Measurements from ENCODE around the gene TMEM25. TPM values are rescaled to one million over a fixed set of nuclear protein-coding genes. Genes with fewer than 3 reads are reported as not detected.
A peak's percentile ranks its signal among the peaks of the same experiment; 100 is the strongest.
"Not testable (repeated sequence)": the region's sequence is repeated elsewhere in the genome, so short reads cannot be mapped to it uniquely, and the experiment has no call there.

TMEM25 gene
- polyA plus RNA-seq, 4 donors, result 19.1 to 28.9 (median 27.7) TPM

- no peak for DNase-seq (ENCODE audit: low read depth in 4 of 4, low spot score in 3 of 4)
These were observed 649 bp downstream of the TMEM25 start for GRCh38 chr11:118531597-118532084.

- no peak for DNase-seq (ENCODE audit: low read depth in 4 of 4, low spot score in 3 of 4)
These were observed 1.1 kb downstream of the TMEM25 start for GRCh38 chr11:118532091-118532490.

GRCh38 chr11:118532852-118533768, 2.1 kb downstream of the TMEM25 start:
- DNase-seq (ENCODE audit: low read depth in 4 of 4, low spot score in 3 of 4), result no peak

GRCh38 chr11:118533769-118534729, 3.1 kb downstream of the TMEM25 start:
- DNase-seq (ENCODE audit: low read depth in 4 of 4, low spot score in 3 of 4), result no peak

- DNase-seq (ENCODE audit: low read depth in 4 of 4, low spot score in 3 of 4), result no peak
These were observed 4.3 kb downstream of the TMEM25 start for GRCh38 chr11:118535261-118535660.

GRCh38 chr11:118536726-118537125, 5.7 kb downstream of the TMEM25 start:
- DNase-seq (ENCODE audit: low read depth in 4 of 4, low spot score in 3 of 4), result no peak

GRCh38 chr11:118537409-118537980, 6.5 kb downstream of the TMEM25 start:
- no peak for DNase-seq (ENCODE audit: low read depth in 4 of 4, low spot score in 3 of 4)

- DNase-seq (ENCODE audit: low read depth in 4 of 4, low spot score in 3 of 4), result no peak
These were observed 13.1 kb downstream of the TMEM25 start for GRCh38 chr11:118544010-118544646.

GRCh38 chr11:118544647-118545010, 13.6 kb downstream of the TMEM25 start:
- no peak for DNase-seq (ENCODE audit: low read depth in 4 of 4, low spot score in 3 of 4)

- no peak for DNase-seq (ENCODE audit: low read depth in 4 of 4, low spot score in 3 of 4)
These were observed 14.5 kb downstream of the TMEM25 start for GRCh38 chr11:118545533-118545932.

GRCh38 chr11:118547132-118547531, 16.1 kb downstream of the TMEM25 start:
- no peak for DNase-seq (ENCODE audit: low read depth in 4 of 4, low spot score in 3 of 4)

GRCh38 chr11:118552341-118552740, 21.3 kb downstream of the TMEM25 start:
- no peak for DNase-seq (ENCODE audit: low read depth in 4 of 4, low spot score in 3 of 4)

GRCh38 chr11:118560806-118561205, 29.8 kb downstream of the TMEM25 start:
- no peak for DNase-seq (ENCODE audit: low read depth in 4 of 4, low spot score in 3 of 4)

- no peak for DNase-seq (ENCODE audit: low read depth in 4 of 4, low spot score in 3 of 4)
These were observed 34.1 kb downstream of the TMEM25 start for GRCh38 chr11:118565051-118565450.

GRCh38 chr11:118569670-118570069, 38.7 kb downstream of the TMEM25 start:
- DNase-seq (ENCODE audit: low read depth in 4 of 4, low spot score in 3 of 4), result no peak

GRCh38 chr11:118570787-118571186, 39.8 kb downstream of the TMEM25 start:
- no peak for DNase-seq (ENCODE audit: low read depth in 4 of 4, low spot score in 3 of 4)

GRCh38 chr11:118571701-118572060, 40.7 kb downstream of the TMEM25 start:
- not testable (repeated sequence) for DNase-seq (ENCODE audit: low read depth in 4 of 4, low spot score in 3 of 4)

- peak; percentile 67 to 72 (median 68) for DNase-seq (ENCODE audit: low read depth in 4 of 4, low spot score in 3 of 4)
These were observed 41.3 kb downstream of the TMEM25 start, which contains the start of gene ARCN1 for GRCh38 chr11:118572061-118572980. Gene ARCN1 (plus strand): TSS chr11:118572409. CDS start chr11:118572548, 139 bp downstream.

- DNase-seq (ENCODE audit: low read depth in 4 of 4, low spot score in 3 of 4), result no peak
These were observed 42.1 kb downstream of the TMEM25 start for GRCh38 chr11:118572981-118573550.

Measured in left renal pelvis (tissue), 4 donors.